ENCODE data around the gene NPAS4.
"Not testable (repeated sequence)": the region's sequence is repeated elsewhere in the genome, so short reads cannot be mapped to it uniquely, and the experiment has no call there.

NPAS4 gene

GRCh38 chr11:66420671-66421476 is at the start of gene NPAS4:
NPAS4 (plus strand) TSS chr11:66421035; CDS start chr11:66421180, 145 bp downstream.
- DNase-seq = no peak

GRCh38 chr11:66371627-66372415 is 49.0 kb upstream of the NPAS4 start, which contains the start of gene SLC29A2:
SLC29A2 (minus strand) TSS chr11:66371760; CDS start chr11:66371591, 169 bp downstream.
- DNase-seq = peak; percentile 67

- DNase-seq = no peak
These were observed 47.6 kb upstream of the NPAS4 start for GRCh38 chr11:66373265-66373664.

- not testable (repeated sequence) for DNase-seq
These were observed 47.0 kb upstream of the NPAS4 start for GRCh38 chr11:66373690-66374287.

- not testable (repeated sequence) for DNase-seq
These were observed 40.6 kb upstream of the NPAS4 start for GRCh38 chr11:66380264-66380663.

GRCh38 chr11:66384316-66384715 is 36.5 kb upstream of the NPAS4 start:
- not testable (repeated sequence) for DNase-seq

GRCh38 chr11:66386171-66387069 is 34.4 kb upstream of the NPAS4 start:
- DNase-seq = peak; percentile 74

GRCh38 chr11:66388780-66389386 is 32.0 kb upstream of the NPAS4 start:
- no peak for DNase-seq

GRCh38 chr11:66391322-66391721 is 29.5 kb upstream of the NPAS4 start:
- no peak for DNase-seq

- no peak for DNase-seq
These were observed 26.9 kb upstream of the NPAS4 start for GRCh38 chr11:66393954-66394353.

GRCh38 chr11:66407651-66408050 is 13.2 kb upstream of the NPAS4 start:
- DNase-seq = no peak

GRCh38 chr11:66408488-66409214 is 12.2 kb upstream of the NPAS4 start:
- peak; percentile 89 for DNase-seq

- no peak for DNase-seq
These were observed 11.6 kb upstream of the NPAS4 start for GRCh38 chr11:66409226-66409625.

GRCh38 chr11:66410191-66410590 is 10.6 kb upstream of the NPAS4 start:
- DNase-seq = no peak

- no peak for DNase-seq
These were observed 9.5 kb upstream of the NPAS4 start for GRCh38 chr11:66411323-66411722.

GRCh38 chr11:66412110-66412509 is 8.7 kb upstream of the NPAS4 start:
- DNase-seq = no peak

- no peak for DNase-seq
These were observed 7.7 kb upstream of the NPAS4 start for GRCh38 chr11:66413167-66413566.

GRCh38 chr11:66414120-66414934 is 6.5 kb upstream of the NPAS4 start:
- DNase-seq = no peak

- no peak for DNase-seq
These were observed 5.4 kb upstream of the NPAS4 start for GRCh38 chr11:66415423-66415822.

- no peak for DNase-seq
These were observed 3.8 kb upstream of the NPAS4 start for GRCh38 chr11:66417000-66417399.
